Measurements from ENCODE around the gene ADCY9.

GRCh38 chr16:3995001-3995400 is 121.2 kb downstream of the ADCY9 start:
- TF ChIP-seq, protein P1, sequence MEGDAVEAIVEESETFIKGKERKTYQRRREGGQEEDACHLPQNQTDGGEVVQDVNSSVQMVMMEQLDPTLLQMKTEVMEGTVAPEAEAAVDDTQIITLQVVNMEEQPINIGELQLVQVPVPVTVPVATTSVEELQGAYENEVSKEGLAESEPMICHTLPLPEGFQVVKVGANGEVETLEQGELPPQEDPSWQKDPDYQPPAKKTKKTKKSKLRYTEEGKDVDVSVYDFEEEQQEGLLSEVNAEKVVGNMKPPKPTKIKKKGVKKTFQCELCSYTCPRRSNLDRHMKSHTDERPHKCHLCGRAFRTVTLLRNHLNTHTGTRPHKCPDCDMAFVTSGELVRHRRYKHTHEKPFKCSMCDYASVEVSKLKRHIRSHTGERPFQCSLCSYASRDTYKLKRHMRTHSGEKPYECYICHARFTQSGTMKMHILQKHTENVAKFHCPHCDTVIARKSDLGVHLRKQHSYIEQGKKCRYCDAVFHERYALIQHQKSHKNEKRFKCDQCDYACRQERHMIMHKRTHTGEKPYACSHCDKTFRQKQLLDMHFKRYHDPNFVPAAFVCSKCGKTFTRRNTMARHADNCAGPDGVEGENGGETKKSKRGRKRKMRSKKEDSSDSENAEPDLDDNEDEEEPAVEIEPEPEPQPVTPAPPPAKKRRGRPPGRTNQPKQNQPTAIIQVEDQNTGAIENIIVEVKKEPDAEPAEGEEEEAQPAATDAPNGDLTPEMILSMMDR (IDR thresholded peaks at IDR 0.05; ENCODE audit: insufficient read depth, low read depth, low read length): no peak
- TF ChIP-seq EZH2 (IDR thresholded peaks at IDR 0.05; ENCODE audit: insufficient read depth, low read length): no peak

Measured in astrocyte (in vitro differentiated cells and primary cell).